ENCODE measurements around the gene VMP1.
"Not testable (repeated sequence)": the region's sequence is repeated elsewhere in the genome, so short reads cannot be mapped to it uniquely, and the experiment has no call there.

Gene VMP1

GRCh38 chr17:59754552-59754951, 47.1 kb downstream of the VMP1 start:
- DNase-seq (ENCODE audit: low read depth in 2 of 2) = no peak

GRCh38 chr17:59755069-59755468, 47.6 kb downstream of the VMP1 start:
- not testable (repeated sequence) for DNase-seq (ENCODE audit: low read depth in 2 of 2)

- no peak for DNase-seq (ENCODE audit: low read depth in 2 of 2)
These were observed 48.9 kb downstream of the VMP1 start for GRCh38 chr17:59756236-59756818.

- DNase-seq (ENCODE audit: low read depth in 2 of 2) = no peak
These were observed 49.6 kb downstream of the VMP1 start for GRCh38 chr17:59757043-59757442.

GRCh38 chr17:59757470-59757869, 50.0 kb downstream of the VMP1 start:
- DNase-seq (ENCODE audit: low read depth in 2 of 2) = no peak

- no peak for DNase-seq (ENCODE audit: low read depth in 2 of 2)
These were observed 50.5 kb downstream of the VMP1 start for GRCh38 chr17:59757881-59758385.

GRCh38 chr17:59758998-59759651, 51.7 kb downstream of the VMP1 start:
- DNase-seq (ENCODE audit: low read depth in 2 of 2) = not testable (repeated sequence)

GRCh38 chr17:59760160-59760559, 52.7 kb downstream of the VMP1 start:
- DNase-seq (ENCODE audit: low read depth in 2 of 2) = no peak

- no peak for DNase-seq (ENCODE audit: low read depth in 2 of 2)
These were observed 54.1 kb downstream of the VMP1 start for GRCh38 chr17:59761385-59762048.

- DNase-seq (ENCODE audit: low read depth in 2 of 2) = no peak
These were observed 54.8 kb downstream of the VMP1 start for GRCh38 chr17:59762049-59762823.

GRCh38 chr17:59762824-59763374, 55.4 kb downstream of the VMP1 start:
- no peak for DNase-seq (ENCODE audit: low read depth in 2 of 2)

- DNase-seq (ENCODE audit: low read depth in 2 of 2) = no peak
These were observed 56.4 kb downstream of the VMP1 start for GRCh38 chr17:59763861-59764260.

GRCh38 chr17:59764292-59764741, 56.9 kb downstream of the VMP1 start:
- DNase-seq (ENCODE audit: low read depth in 2 of 2) = no peak

GRCh38 chr17:59765038-59765437, 57.6 kb downstream of the VMP1 start:
- DNase-seq (ENCODE audit: low read depth in 2 of 2) = no peak

- DNase-seq (ENCODE audit: low read depth in 2 of 2) = no peak
These were observed 59.0 kb downstream of the VMP1 start for GRCh38 chr17:59766491-59766890.

GRCh38 chr17:59767176-59767575, 59.7 kb downstream of the VMP1 start:
- DNase-seq (ENCODE audit: low read depth in 2 of 2) = no peak

GRCh38 chr17:59769887-59770286, 62.4 kb downstream of the VMP1 start:
- DNase-seq (ENCODE audit: low read depth in 2 of 2) = no peak

- DNase-seq (ENCODE audit: low read depth in 2 of 2) = no peak
These were observed 63.6 kb downstream of the VMP1 start for GRCh38 chr17:59771093-59771492.

- no peak for DNase-seq (ENCODE audit: low read depth in 2 of 2)
These were observed 68.4 kb downstream of the VMP1 start for GRCh38 chr17:59775786-59776350.

- DNase-seq (ENCODE audit: low read depth in 2 of 2) = no peak
These were observed 69.1 kb downstream of the VMP1 start for GRCh38 chr17:59776577-59776976.

- DNase-seq (ENCODE audit: low read depth in 2 of 2) = no peak
These were observed 69.6 kb downstream of the VMP1 start for GRCh38 chr17:59777033-59777432.

GRCh38 chr17:59778996-59779395, 71.5 kb downstream of the VMP1 start:
- DNase-seq (ENCODE audit: low read depth in 2 of 2) = no peak
